Common myeloid progenitor, CD34-positive (primary cell): Measurements from ENCODE around the gene JAK1.
A peak's percentile ranks its signal among the peaks of the same experiment; 100 is the strongest.

Source experiments
- CTCF ChIA-PET: fragments of 350-600 bp; sonication (Branson Sonifier 250); formaldehyde crosslinking; loops from one replicate; lab custom pipeline; 2021; ENCODE audit warnings: antibody characterized with exemption; lab: Charles Lee
- POLR2A ChIA-PET: fragments of 350-600 bp; sonication (Branson Sonifier 250); formaldehyde crosslinking; loops from one replicate; lab custom pipeline; 2021; ENCODE audit warnings: antibody characterized with exemption; lab: Charles Lee
- DNase-seq, 3 donors: peaks; one replicate each; pipeline versions ENCODE4 v3.0.0 to v3.0.0-alpha.2; 2013
- H3K27ac ChIP-seq, 2 experiments: 1 replicate in 1 of 2; 2 replicates in 1 of 2; pipeline ENCODE4 v1.7.0; 2013; ENCODE audit warnings: inconsistent platforms in 2 of 2, low read length in 2 of 2, mild to moderate bottlenecking in 2 of 2, low read depth in 1 of 2, moderate library complexity in 1 of 2; ENCODE audit not compliant: severe bottlenecking in 2 of 2, insufficient read depth in 1 of 2, poor library complexity in 1 of 2
- H3K27me3 ChIP-seq, 5 experiments: replicated peaks in 2 of 5; 1 replicate in 3 of 5; 2 replicates in 2 of 5; pipeline versions ENCODE4 v1.6.1 to v1.7.0; 2013; ENCODE audit warnings: low read length in 4 of 5, mild to moderate bottlenecking in 2 of 5, moderate library complexity in 2 of 5, inconsistent platforms in 1 of 5; ENCODE audit not compliant: insufficient read depth in 5 of 5, control insufficient read depth in 4 of 5
- H3K36me3 ChIP-seq, 4 experiments: 1 replicate in 2 of 4; 2 replicates in 2 of 4; pipeline versions ENCODE4 v1.6.1 to v1.7.0; 2013; ENCODE audit warnings: low read length in 3 of 4, control low read depth in 1 of 4, mild to moderate bottlenecking in 1 of 4; ENCODE audit not compliant: control insufficient read depth in 4 of 4, insufficient read depth in 4 of 4
- H3K4me1 ChIP-seq, 4 experiments: 1 replicate in 3 of 4; 2 replicates in 1 of 4; pipeline versions ENCODE4 v1.6.1 to v1.7.1; 2013; ENCODE audit warnings: low read length in 3 of 4, mild to moderate bottlenecking in 3 of 4, control low read depth in 1 of 4, inconsistent platforms in 1 of 4, moderate library complexity in 1 of 4; ENCODE audit not compliant: control insufficient read depth in 4 of 4, insufficient read depth in 4 of 4; ENCODE audit errors: control extremely low read depth in 1 of 4
- H3K4me3 ChIP-seq, 7 experiments: 1 replicate in 4 of 7; 2 replicates in 3 of 7; pipeline versions ENCODE4 v1.5.1 to v1.7.0; 2013; ENCODE audit warnings: mild to moderate bottlenecking in 7 of 7, low read length in 6 of 7, moderate library complexity in 6 of 7, inconsistent platforms in 2 of 7, low read depth in 2 of 7, control low read depth in 1 of 7; ENCODE audit not compliant: insufficient read depth in 4 of 7, control insufficient read depth in 1 of 7; ENCODE audit errors: extremely low read depth in 1 of 7
- H3K9me3 ChIP-seq, 5 experiments: 1 replicate in 4 of 5; 2 replicates in 1 of 5; pipeline versions ENCODE4 v1.6.1 to v1.7.1; 2013; ENCODE audit warnings: low read length in 4 of 5, mild to moderate bottlenecking in 2 of 5, inconsistent platforms in 1 of 5, low read depth in 1 of 5, moderate library complexity in 1 of 5; ENCODE audit not compliant: control insufficient read depth in 4 of 5, insufficient read depth in 2 of 5; ENCODE audit errors: control extremely low read depth in 1 of 5
- WGBS: methylation state at CpG from one replicate; pipeline ENCODE4 v1.1.5; 2013; ENCODE audit not compliant: insufficient coverage; 5-methylcytosine and 5-hydroxymethylcytosine counted together

The JAK1 gene

GRCh38 chr1:64865105-64865757 lies 101.1 kb downstream of the JAK1 start:
- no peak for DNase-seq
- Histone ChIP-seq H3K9me3 (peaks cover 0 to 3% (median 0%) of the 10 kb centered on the region in 5 experiments), H3K4me1 (peaks cover 9 to 42% (median 23%) of the 10 kb centered on the region in 4 experiments), H3K4me3 (peak overlapping the region in 1 of 7 experiments; percentile 36), H3K27me3 (no peaks in the 10 kb centered on the region), H3K36me3 (peaks cover 16 to 44% (median 35%) of the 10 kb centered on the region in 4 experiments), H3K27ac (peak overlapping the region; percentile 26 to 78)
- 97% methylated on average over 3 of the region's 6 CpGs for WGBS
- ChIA-PET POLR2A (interaction anchor here (0.7 to 1.5 kb wide), 2 partner anchors 101 to 283 kb away, joined by 3 to 5 read pairs; partner anchors contain the start of gene AK4), CTCF (interaction anchor here (0.8 to 1.8 kb wide), 4 partner anchors 10 to 156 kb away, joined by 3 to 5 read pairs (median 4); no protein-coding TSS in a partner anchor)

GRCh38 chr1:64864018-64864940 lies 102.1 kb downstream of the JAK1 start:
- Histone ChIP-seq H3K27ac (peak overlapping the region; percentile 26 to 78), H3K4me1 (peaks cover 9 to 42% (median 23%) of the 10 kb centered on the region in 4 experiments), H3K36me3 (peaks cover 17 to 48% (median 33%) of the 10 kb centered on the region in 4 experiments), H3K4me3 (peak overlapping the region in 2 of 7 experiments; percentile 24 to 36), H3K9me3 (peaks cover 0 to 3% (median 0%) of the 10 kb centered on the region in 5 experiments), H3K27me3 (no peaks in the 10 kb centered on the region)
- peak; percentile 93 to 97 (median 97) for DNase-seq
- WGBS: 11% methylated on average over 11 of the region's 14 CpGs
- POLR2A ChIA-PET: interaction anchor here (0.6 to 1.0 kb wide), 3 partner anchors 152 to 284 kb away, joined by 3 to 5 read pairs (median 3); partner anchors contain the start of gene AK4
- CTCF ChIA-PET: interaction anchor here (0.6 to 2.0 kb wide), 9 partner anchors 9 to 211 kb away, joined by 3 to 7 read pairs (median 4); no protein-coding TSS in a partner anchor

GRCh38 chr1:64861611-64862010 lies 104.7 kb downstream of the JAK1 start:
- POLR2A ChIA-PET: no interaction called here
- 18% methylated on average over 2 of the region's 4 CpGs for WGBS
- CTCF ChIA-PET: interaction anchor here (0.6 to 4.2 kb wide), 14 partner anchors 67 to 341 kb away, joined by 3 to 20 read pairs (median 3); no protein-coding TSS in a partner anchor

GRCh38 chr1:64857347-64857746 lies 109.0 kb downstream of the JAK1 start:
- no peaks in the 10 kb centered on the region for H3K27me3 ChIP-seq
- peaks cover 27 to 77% (median 63%) of the 10 kb centered on the region in 4 experiments for H3K36me3 ChIP-seq
- CTCF ChIA-PET: interaction anchor here (0.7 to 1.5 kb wide), 3 partner anchors 23 to 194 kb away, joined by 3 to 5 read pairs (median 3); no protein-coding TSS in a partner anchor

More at GRCh38 chr1:64861611-64862010, 104.7 kb downstream of the JAK1 start:
- peaks cover 9 to 38% (median 23%) of the 10 kb centered on the region in 4 experiments for H3K4me1 ChIP-seq
- H3K36me3 ChIP-seq: peaks cover 23 to 50% (median 40%) of the 10 kb centered on the region in 4 experiments
- peak overlapping the region in 1 of 2 experiments; percentile 32 for H3K27ac ChIP-seq
- no peaks in the 10 kb centered on the region for H3K27me3 ChIP-seq
- no peak overlapping the region for H3K4me3 ChIP-seq
- DNase-seq: peak; percentile 61 to 73 (median 72)
- peaks cover 0 to 3% (median 0%) of the 10 kb centered on the region in 5 experiments for H3K9me3 ChIP-seq

GRCh38 chr1:64856553-64856952 lies 109.8 kb downstream of the JAK1 start:
- Histone ChIP-seq H3K27ac (no peak overlapping the region), H3K36me3 (peaks cover 27 to 79% (median 65%) of the 10 kb centered on the region in 4 experiments), H3K9me3 (no peaks in the 10 kb centered on the region), H3K4me3 (no peak overlapping the region), H3K27me3 (no peaks in the 10 kb centered on the region), H3K4me1 (peaks cover 0 to 6% (median 2%) of the 10 kb centered on the region in 4 experiments)
- DNase-seq: no peak
- ChIA-PET CTCF (interaction anchor here (1.1 to 1.5 kb wide), 4 partner anchors 185 to 218 kb away, joined by 3 to 5 read pairs (median 4); no protein-coding TSS in a partner anchor), POLR2A (no interaction called here)
- 84% methylated on average over 5 of the region's 10 CpGs for WGBS

More at GRCh38 chr1:64857347-64857746, 109.0 kb downstream of the JAK1 start:
- DNase-seq: no peak
- 100% methylated on average over 4 of the region's 4 CpGs for WGBS
- Histone ChIP-seq H3K4me3 (no peak overlapping the region), H3K9me3 (no peaks in the 10 kb centered on the region), H3K4me1 (peaks cover 0 to 9% (median 4%) of the 10 kb centered on the region in 4 experiments), H3K27ac (no peak overlapping the region)
- POLR2A ChIA-PET: no interaction called here

- peaks cover 0 to 2% (median 0%) of the 10 kb centered on the region in 4 experiments for H3K4me1 ChIP-seq
- H3K27me3 ChIP-seq: no peaks in the 10 kb centered on the region
- WGBS: 94% methylated on average over 7 of the region's 8 CpGs
- ChIA-PET CTCF (interaction anchor here (1.1 to 1.4 kb wide), 2 partner anchors 192 to 219 kb away, joined by 3 to 4 read pairs; no protein-coding TSS in a partner anchor), POLR2A (interaction anchor here (0.7 kb wide), 1 partner anchor 583 kb away, joined by 3 read pairs; no protein-coding TSS in a partner anchor)
- peaks cover 27 to 84% (median 66%) of the 10 kb centered on the region in 4 experiments for H3K36me3 ChIP-seq
- no peaks in the 10 kb centered on the region for H3K9me3 ChIP-seq
- DNase-seq: no peak
- H3K27ac ChIP-seq: no peak overlapping the region
- no peak overlapping the region for H3K4me3 ChIP-seq
Measured at GRCh38 chr1:64855557-64855956, 110.8 kb downstream of the JAK1 start.
